ACC112 (cell line): Measurements from ENCODE around the gene MAPK8IP1.
"Not testable (repeated sequence)": the region's sequence is repeated elsewhere in the genome, so short reads cannot be mapped to it uniquely, and the experiment has no call there.

Source experiments
- H2AFZ ChIP-seq: fragments of 200-600 bp; sonication (generic); one replicate; pipeline ENCODE4 v1.6.0; 2017; ENCODE audit warnings: antibody characterized with exemption, low read length; ENCODE audit not compliant: unreplicated experiment
- H3K27ac ChIP-seq: fragments of 200-600 bp; sonication (generic); 2 replicates; pipeline ENCODE4 v1.5.1; 2014; ENCODE audit warnings: low read depth, mild to moderate bottlenecking, antibody characterized with exemption, low read length, moderate library complexity
- H3K27me3 ChIP-seq: fragments of 200-600 bp; sonication (generic); 2 replicates; pipeline ENCODE4 v1.6.1; 2014; ENCODE audit warnings: mild to moderate bottlenecking, antibody characterized with exemption, low read length, moderate library complexity, mixed read lengths; ENCODE audit not compliant: insufficient read depth
- H3K36me3 ChIP-seq: fragments of 200-600 bp; sonication (generic); 2 replicates; pipeline ENCODE4 v1.6.1; 2016; ENCODE audit warnings: mild to moderate bottlenecking, antibody characterized with exemption, low read length, moderate library complexity, mixed read lengths; ENCODE audit not compliant: insufficient read depth
- H3K4me1 ChIP-seq: fragments of 200-600 bp; sonication (generic); one replicate; pipeline ENCODE4 v1.6.1; 2016; ENCODE audit warnings: low read length, mixed read lengths; ENCODE audit not compliant: insufficient read depth, unreplicated experiment, control insufficient read depth
- H3K4me3 ChIP-seq: fragments of 200-600 bp; sonication (generic); 2 replicates; pipeline ENCODE4 v1.5.1; 2014; ENCODE audit warnings: mild to moderate bottlenecking, low read depth, low read length
- H3K79me2 ChIP-seq: fragments of 200-600 bp; sonication (generic); one replicate; pipeline ENCODE4 v1.6.0; 2016; ENCODE audit warnings: low read length; ENCODE audit not compliant: control insufficient read depth, unreplicated experiment, insufficient read depth

The MAPK8IP1 gene

DNA sequence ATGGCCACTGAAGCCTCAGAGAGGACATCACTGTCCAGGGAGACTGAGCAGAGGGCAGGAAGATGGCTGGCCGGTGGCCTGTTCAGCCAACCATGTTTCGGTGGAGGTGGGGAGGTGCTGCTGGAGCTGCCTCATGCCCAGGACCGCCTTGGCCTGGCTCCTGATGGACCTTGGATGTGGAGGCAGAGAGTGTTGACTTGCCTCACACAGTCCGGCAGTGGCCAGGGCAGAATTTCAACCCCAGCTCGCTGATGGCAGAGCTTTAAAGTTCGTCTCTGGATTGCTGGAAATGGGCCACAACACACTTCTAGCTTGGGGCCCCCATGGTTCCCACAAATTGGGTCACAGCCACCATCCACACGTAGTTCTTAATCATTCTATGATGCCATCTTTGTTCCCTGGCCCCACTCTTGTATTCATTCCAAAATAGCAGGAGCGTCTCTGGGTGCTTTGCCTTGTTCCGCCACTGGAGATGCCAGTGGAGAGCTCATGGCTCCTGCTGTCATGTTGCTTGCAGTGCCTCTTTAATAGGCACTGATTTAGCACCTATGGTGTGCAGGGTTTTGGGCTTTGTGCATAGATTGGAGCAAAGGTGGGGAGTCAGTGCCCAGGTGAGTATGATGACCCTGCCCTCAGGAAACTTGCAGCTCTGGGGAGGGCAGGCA is 5.6 kb downstream of the MAPK8IP1 start:
- Histone ChIP-seq H3K36me3 (no peaks in the 10 kb centered on the region), H3K27ac (no peak overlapping the region), H3K27me3 (peaks cover 21% of the 10 kb centered on the region), H2AFZ (no peak overlapping the region), H3K4me1 (no peaks in the 10 kb centered on the region), H3K4me3 (no peak overlapping the region), H3K79me2 (no peaks in the 10 kb centered on the region)

GRCh38 chr11:45892856-45893255 is 7.4 kb downstream of the MAPK8IP1 start:
- Histone ChIP-seq H3K27ac (no peak overlapping the region), H3K36me3 (no peaks in the 10 kb centered on the region), H3K4me1 (no peaks in the 10 kb centered on the region), H3K27me3 (peaks cover 9% of the 10 kb centered on the region), H3K79me2 (no peaks in the 10 kb centered on the region), H2AFZ (no peak overlapping the region), H3K4me3 (no peak overlapping the region)

- Histone ChIP-seq H3K27ac (no peak overlapping the region), H2AFZ (no peak overlapping the region), H3K27me3 (peaks cover 7% of the 10 kb centered on the region; the same call in 1 of the 2 replicates), H3K4me3 (no peak overlapping the region), H3K4me1 (peaks cover 6% of the 10 kb centered on the region), H3K36me3 (no peaks in the 10 kb centered on the region), H3K79me2 (no peaks in the 10 kb centered on the region)
These were observed 9.2 kb downstream of the MAPK8IP1 start for GRCh38 chr11:45894555-45895247.

DNA sequence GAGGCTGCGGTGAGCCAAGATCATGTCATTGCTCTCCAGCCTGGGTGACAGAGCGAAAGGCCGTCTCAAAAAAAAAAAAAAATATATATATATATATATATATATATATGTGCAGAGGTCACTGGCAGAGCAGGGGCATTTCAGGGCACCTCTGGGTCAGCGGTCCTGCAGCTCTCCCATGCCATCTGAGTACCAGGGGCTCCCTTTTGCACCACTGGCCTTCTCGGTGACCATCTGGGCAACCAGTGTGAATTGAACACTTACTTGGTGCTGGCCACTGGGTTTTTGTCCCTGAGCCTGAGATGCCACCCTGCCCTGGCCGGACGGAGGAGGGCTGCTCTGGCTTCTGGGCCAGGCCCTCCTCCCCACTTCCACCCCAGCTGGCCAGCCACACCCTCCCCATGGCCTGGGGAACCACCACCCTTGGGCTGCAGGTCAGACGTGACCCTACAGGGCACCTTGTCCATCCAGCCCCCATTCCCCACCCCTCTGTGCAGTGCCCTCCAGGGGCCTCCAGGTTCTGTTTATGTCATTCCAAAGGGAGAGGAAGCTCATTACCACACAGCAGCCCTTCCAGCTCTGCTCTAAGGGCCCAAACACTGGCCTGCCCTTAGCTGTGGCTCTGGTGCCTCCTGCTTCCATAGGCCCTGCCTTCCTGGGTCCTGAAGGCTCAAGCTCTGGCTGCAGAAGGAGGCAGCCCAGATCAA is 10.3 kb downstream of the MAPK8IP1 start:
- peaks cover 7% of the 10 kb centered on the region for H3K4me1 ChIP-seq
- H3K27me3 ChIP-seq, result peaks cover 12% of the 10 kb centered on the region; the same call in 1 of the 2 replicates
- H3K36me3 ChIP-seq, result no peaks in the 10 kb centered on the region
- no peak overlapping the region for H3K4me3 ChIP-seq
- H2AFZ ChIP-seq, result no peak overlapping the region
- H3K79me2 ChIP-seq, result no peaks in the 10 kb centered on the region
- H3K27ac ChIP-seq, result no peak overlapping the region

GRCh38 chr11:45896422-45896984 is 11.1 kb downstream of the MAPK8IP1 start:
- no peak overlapping the region for H3K4me3 ChIP-seq
- H3K27ac ChIP-seq, result no peak overlapping the region
- H3K4me1 ChIP-seq, result peaks cover 11% of the 10 kb centered on the region

DNA sequence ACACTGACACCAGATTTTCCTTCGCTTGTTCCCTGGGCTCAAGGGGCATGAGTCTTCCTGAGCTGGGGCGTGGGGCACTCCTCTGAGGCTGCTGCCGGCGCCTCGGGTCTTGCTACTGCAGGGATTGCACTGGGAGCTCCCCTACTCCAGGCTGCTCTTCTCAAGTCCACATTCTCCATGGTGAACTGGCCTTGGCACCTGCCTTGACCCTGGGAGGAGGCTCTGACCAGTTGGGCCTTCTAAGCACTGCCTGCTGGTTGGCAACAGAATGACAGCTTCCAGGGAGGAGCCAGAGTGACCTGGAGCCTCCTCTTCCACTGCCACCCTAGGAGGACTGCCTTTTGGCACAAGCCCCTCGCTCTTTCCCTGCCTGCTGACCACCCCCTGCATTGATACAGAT is 12.1 kb downstream of the MAPK8IP1 start:
- peaks cover 11% of the 10 kb centered on the region for H3K4me1 ChIP-seq
- H3K27ac ChIP-seq, result no peak overlapping the region
- peaks cover 8% of the 10 kb centered on the region; the same call in 1 of the 2 replicates for H3K27me3 ChIP-seq
- no peak overlapping the region for H3K4me3 ChIP-seq
- no peaks in the 10 kb centered on the region for H3K36me3 ChIP-seq
- H3K79me2 ChIP-seq, result no peaks in the 10 kb centered on the region
- no peak overlapping the region for H2AFZ ChIP-seq

More at GRCh38 chr11:45896422-45896984, 11.1 kb downstream of the MAPK8IP1 start:
- Histone ChIP-seq H3K79me2 (no peaks in the 10 kb centered on the region), H3K27me3 (peaks cover 13% of the 10 kb centered on the region; the same call in 1 of the 2 replicates), H2AFZ (no peak overlapping the region), H3K36me3 (no peaks in the 10 kb centered on the region)

- Histone ChIP-seq H3K27me3 (peaks cover 8% of the 10 kb centered on the region; the same call in 1 of the 2 replicates), H3K4me1 (peaks cover 11% of the 10 kb centered on the region), H2AFZ (no peak overlapping the region), H3K79me2 (no peaks in the 10 kb centered on the region), H3K36me3 (no peaks in the 10 kb centered on the region), H3K27ac (no peak overlapping the region), H3K4me3 (peak overlapping the region; percentile 77)
These were observed 13.6 kb downstream of the MAPK8IP1 start for GRCh38 chr11:45899086-45899447.

DNA sequence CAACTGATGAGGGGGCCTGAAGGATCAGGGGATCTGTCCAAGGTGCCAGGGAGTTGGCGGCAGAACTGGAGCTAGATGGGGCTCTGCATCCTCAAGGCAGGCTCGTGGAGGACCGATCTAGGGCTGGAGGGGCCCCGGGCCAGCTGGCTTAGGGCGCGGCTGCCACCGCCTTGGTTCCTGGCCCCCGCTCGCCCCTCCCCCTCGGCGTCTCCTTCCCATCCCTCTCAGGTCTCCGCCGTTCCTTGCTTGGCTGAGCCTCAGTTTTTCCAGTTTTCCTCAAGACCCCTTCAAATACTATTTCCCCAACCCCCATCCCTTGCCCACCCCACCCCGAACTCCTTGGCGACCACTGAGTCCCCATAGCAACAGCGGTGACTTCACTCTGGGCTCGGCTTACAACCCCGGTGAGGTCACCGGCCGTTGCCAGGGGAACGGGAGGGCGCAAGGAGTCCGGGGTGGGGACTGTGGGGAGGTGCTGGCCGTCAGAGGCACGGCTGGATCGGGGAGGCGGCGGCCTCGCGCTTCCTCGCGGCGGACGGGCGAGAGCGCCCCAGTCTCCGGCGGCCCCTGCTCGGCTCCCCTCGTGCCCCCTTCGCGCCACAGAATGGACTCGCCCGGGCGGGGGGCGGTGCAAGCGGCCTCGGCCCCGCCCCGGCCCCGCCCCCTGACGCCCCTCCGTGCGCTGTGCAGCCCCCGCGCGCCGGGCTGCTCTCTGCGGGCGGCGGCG is 14.2 kb downstream of the MAPK8IP1 start:
- Histone ChIP-seq H3K27me3 (peaks cover 8% of the 10 kb centered on the region; the same call in 1 of the 2 replicates), H3K36me3 (no peaks in the 10 kb centered on the region), H3K4me1 (peaks cover 11% of the 10 kb centered on the region), H3K4me3 (peak overlapping the region; percentile 77), H3K27ac (peak overlapping the region; percentile 61), H3K79me2 (no peaks in the 10 kb centered on the region), H2AFZ (no peak overlapping the region)

GRCh38 chr11:45900175-45900800 is 14.8 kb downstream of the MAPK8IP1 start:
- H3K4me1 ChIP-seq, result peaks cover 11% of the 10 kb centered on the region
- H3K79me2 ChIP-seq, H3K36me3 ChIP-seq, H3K27me3 ChIP-seq, H3K27ac ChIP-seq: not testable (repeated sequence)
- peak overlapping the region; percentile 57 for H2AFZ ChIP-seq
- H3K4me3 ChIP-seq, result peak overlapping the region; percentile 77
